Neural crest cell (in vitro differentiated cells): Measurements from ENCODE around the gene MATCAP1. TPM values are rescaled to one million over a fixed set of nuclear protein-coding genes. Genes with fewer than 3 reads are reported as not detected.

Experiments
- DNase-seq: peaks from one replicate; pipeline ENCODE4 v3.0.0; 2021; ENCODE audit warnings: low read depth, mixed read lengths, low spot score
- H3K27ac Mint-ChIP-seq: one replicate; pipeline ENCODE4 v1.8.0; 2021; ENCODE audit warnings: mild to moderate bottlenecking, mixed read lengths; ENCODE audit not compliant: unreplicated experiment
- H3K27me3 Mint-ChIP-seq: 2 replicates; pipeline ENCODE4 v1.8.0; 2021; ENCODE audit warnings: low read depth, mild to moderate bottlenecking, mixed read lengths
- H3K36me3 Mint-ChIP-seq: 2 replicates; pipeline ENCODE4 v1.8.0; 2021; ENCODE audit warnings: low read depth, mild to moderate bottlenecking, mixed read lengths
- H3K4me1 Mint-ChIP-seq: 2 replicates; pipeline ENCODE4 v1.8.0; 2021; ENCODE audit warnings: mixed read lengths
- H3K4me3 Mint-ChIP-seq: one replicate; pipeline ENCODE4 v1.8.0; 2021; ENCODE audit warnings: mild to moderate bottlenecking, mixed read lengths
- H3K9me3 Mint-ChIP-seq: 2 replicates; pipeline ENCODE4 v1.8.0; 2021; ENCODE audit warnings: mixed read lengths
- CTCF ChIP-seq: fragments of 200-600 bp; sonication (generic); conservative IDR thresholded peaks from 2 replicates; pipeline ENCODE4 v1.5.0; 2021; ENCODE audit warnings: antibody characterized with exemption, mild to moderate bottlenecking
- total RNA-seq: library from RNA; stranded (reverse); gene quantifications from 2 replicates; pipeline ENCODE4 v1.2.1, GENCODE V29; 2021

Gene MATCAP1
- total RNA-seq, 1 donor from 2014 or later: 97.7 TPM

- H3K9me3 Mint-ChIP-seq: no peaks in the 10 kb centered on the region
- peak; percentile 79 for TF ChIP-seq CTCF
- no peak overlapping the region for H3K27ac Mint-ChIP-seq
- H3K27me3 Mint-ChIP-seq: peaks cover 26% of the 10 kb centered on the region
- H3K4me3 Mint-ChIP-seq: peak overlapping the region; percentile 97
- DNase-seq: peak; percentile 95
- peaks cover 7% of the 10 kb centered on the region for H3K4me1 Mint-ChIP-seq
- H3K36me3 Mint-ChIP-seq: no peaks in the 10 kb centered on the region
These were observed 1.4 kb upstream of the MATCAP1 start for GRCh38 chr16:67184995-67185650.

GRCh38 chr16:67184453-67184994 lies 761 bp upstream of the MATCAP1 start:
- TF ChIP-seq CTCF: no peak
- Mint-ChIP-seq H3K36me3 (no peaks in the 10 kb centered on the region), H3K4me3 (no peak overlapping the region), H3K27ac (no peak overlapping the region), H3K27me3 (peaks cover 28% of the 10 kb centered on the region), H3K4me1 (peaks cover 7% of the 10 kb centered on the region), H3K9me3 (no peaks in the 10 kb centered on the region)
- DNase-seq: no peak

- Mint-ChIP-seq H3K27ac (no peak overlapping the region), H3K36me3 (peaks cover 2% of the 10 kb centered on the region), H3K4me1 (peaks cover 12% of the 10 kb centered on the region), H3K4me3 (no peak overlapping the region), H3K27me3 (peaks cover 35% of the 10 kb centered on the region), H3K9me3 (no peaks in the 10 kb centered on the region)
- TF ChIP-seq CTCF: no peak
- no peak for DNase-seq
These were observed 508 bp downstream of the MATCAP1 start for GRCh38 chr16:67183284-67183626.

GRCh38 chr16:67182288-67182687 lies 1.5 kb downstream of the MATCAP1 start:
- Mint-ChIP-seq H3K4me1 (peaks cover 12% of the 10 kb centered on the region), H3K4me3 (no peak overlapping the region), H3K27me3 (peaks cover 40% of the 10 kb centered on the region), H3K9me3 (no peaks in the 10 kb centered on the region), H3K36me3 (peaks cover 2% of the 10 kb centered on the region), H3K27ac (no peak overlapping the region)
- no peak for TF ChIP-seq CTCF
- no peak for DNase-seq

- H3K4me3 Mint-ChIP-seq: no peak overlapping the region
- no peak for TF ChIP-seq CTCF
- no peaks in the 10 kb centered on the region for H3K9me3 Mint-ChIP-seq
- H3K4me1 Mint-ChIP-seq: peaks cover 12% of the 10 kb centered on the region
- no peak overlapping the region for H3K27ac Mint-ChIP-seq
- no peak for DNase-seq
- peaks cover 39% of the 10 kb centered on the region for H3K27me3 Mint-ChIP-seq
- peaks cover 2% of the 10 kb centered on the region for H3K36me3 Mint-ChIP-seq
These were observed 2.4 kb downstream of the MATCAP1 start for GRCh38 chr16:67181346-67181745.
